ENCODE results near the gene CARM1. TPM values are rescaled to one million over a fixed set of nuclear protein-coding genes. Genes with fewer than 3 reads are reported as not detected.

CARM1 gene
- total and polyA plus RNA-seq, 2 of the 13 experiments (the other 11 are each of a cell fraction or from before 2014, with no cell fraction given) = 27.6 to 55.8 TPM

DNA sequence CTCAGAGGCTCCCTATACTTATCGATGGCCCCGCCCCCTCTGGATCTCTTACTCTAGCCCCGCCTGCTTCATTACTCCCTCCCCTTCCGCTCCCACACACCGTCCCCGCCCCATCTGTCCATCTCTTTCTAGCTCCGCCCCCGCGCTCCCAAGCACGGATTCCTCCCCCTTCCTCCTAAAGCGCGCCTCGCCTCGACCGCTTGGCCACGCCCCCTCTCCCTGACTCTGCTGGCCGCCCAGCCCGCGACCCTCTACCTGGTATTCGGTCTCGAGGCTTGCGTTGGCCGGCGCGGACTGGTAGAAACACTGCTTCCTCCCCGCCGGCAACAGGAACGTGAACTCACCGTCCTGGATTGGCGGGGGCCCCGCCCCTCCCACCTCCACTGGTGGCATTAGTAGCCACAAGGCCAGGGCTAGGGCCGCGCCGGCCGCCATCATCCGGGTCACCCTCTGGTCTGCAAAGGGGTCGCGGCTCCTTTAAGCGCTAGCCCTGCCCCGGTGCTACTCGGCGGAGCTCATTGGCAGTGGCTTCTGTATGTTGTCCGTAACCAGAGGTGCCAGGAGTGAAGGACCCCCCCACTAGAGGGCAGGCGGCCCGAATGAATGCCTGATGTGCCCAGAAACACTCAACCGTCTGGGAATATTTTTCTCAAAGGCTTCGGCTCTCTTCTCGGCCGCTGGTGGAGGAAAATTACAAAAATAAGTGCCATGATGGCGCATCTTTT lies 35.4 kb upstream of the CARM1 start, which contains the start of gene TMED1 (continued):
- TF ChIP-seq IRX3 (CRISPR knock-in tag; IDR thresholded peaks at IDR 0.05; ENCODE audit: borderline replicate concordance, low read depth) (no peak), ZNF816 (CRISPR knock-in tag; IDR thresholded peaks at IDR 0.05; ENCODE audit: borderline replicate concordance) (no peak), AGO1 (IDR thresholded peaks at IDR 0.05; ENCODE audit: low read depth, low read length, poor library complexity, severe bottlenecking) (peak; percentile 85), ZFP36 (IDR thresholded peaks at IDR 0.05; ENCODE audit: borderline replicate concordance, low read depth, low read length, partially characterized antibody) (no peak), MAFG (CRISPR knock-in tag; IDR thresholded peaks at IDR 0.05) (no peak), ZFP37 (CRISPR knock-in tag; IDR thresholded peaks at IDR 0.05; ENCODE audit: borderline replicate concordance) (no peak), ZNF781 (CRISPR knock-in tag; IDR thresholded peaks at IDR 0.05; ENCODE audit: borderline replicate concordance, not compliant biosample characterization) (no peak), MXD1 (CRISPR knock-in tag; IDR thresholded peaks at IDR 0.05) (no peak; the same call in 1 of the 2 replicates), REXO4 (CRISPR knock-in tag; IDR thresholded peaks at IDR 0.05; ENCODE audit: borderline replicate concordance) (no peak), CC2D1A (CRISPR knock-in tag; IDR thresholded peaks at IDR 0.05) (no peak), DNMT3B (CRISPR knock-in tag; conservative IDR thresholded peaks at IDR 0.05) (no peak), RAD51 (IDR thresholded peaks at IDR 0.05; ENCODE audit: borderline replicate concordance) (no peak), ZKSCAN5 (CRISPR knock-in tag; IDR thresholded peaks at IDR 0.05) (no peak), MTF2 (CRISPR knock-in tag; IDR thresholded peaks at IDR 0.05; ENCODE audit: borderline replicate concordance) (no peak; the same call in 1 of the 2 replicates), THRA (CRISPR knock-in tag; IDR thresholded peaks at IDR 0.05; ENCODE audit: borderline replicate concordance) (0 out of 2 replicates have a peak, but pooled peaks have one; percentile 6), HNRNPK (IDR thresholded peaks at IDR 0.05; ENCODE audit: low read depth, low read length, poor library complexity, severe bottlenecking) (peak; percentile 77), TBX2 (CRISPR knock-in tag; IDR thresholded peaks at IDR 0.05; ENCODE audit: borderline replicate concordance) (peak; percentile 71), BHLHE40 (IDR thresholded peaks at IDR 0.05; ENCODE audit: low read length) (no peak), TRIM22 (IDR thresholded peaks at IDR 0.05) (no peak), AHR (CRISPR knock-in tag; IDR thresholded peaks at IDR 0.05) (no peak)
- TF ChIP-seq, protein P1, sequence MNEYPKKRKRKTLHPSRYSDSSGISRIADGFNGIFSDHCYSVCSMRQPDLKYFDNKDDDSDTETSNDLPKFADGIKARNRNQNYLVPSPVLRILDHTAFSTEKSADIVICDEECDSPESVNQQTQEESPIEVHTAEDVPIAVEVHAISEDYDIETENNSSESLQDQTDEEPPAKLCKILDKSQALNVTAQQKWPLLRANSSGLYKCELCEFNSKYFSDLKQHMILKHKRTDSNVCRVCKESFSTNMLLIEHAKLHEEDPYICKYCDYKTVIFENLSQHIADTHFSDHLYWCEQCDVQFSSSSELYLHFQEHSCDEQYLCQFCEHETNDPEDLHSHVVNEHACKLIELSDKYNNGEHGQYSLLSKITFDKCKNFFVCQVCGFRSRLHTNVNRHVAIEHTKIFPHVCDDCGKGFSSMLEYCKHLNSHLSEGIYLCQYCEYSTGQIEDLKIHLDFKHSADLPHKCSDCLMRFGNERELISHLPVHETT (CRISPR knock-in tag; conservative IDR thresholded peaks at IDR 0.05) = no peak
- TF ChIP-seq, protein P2, sequence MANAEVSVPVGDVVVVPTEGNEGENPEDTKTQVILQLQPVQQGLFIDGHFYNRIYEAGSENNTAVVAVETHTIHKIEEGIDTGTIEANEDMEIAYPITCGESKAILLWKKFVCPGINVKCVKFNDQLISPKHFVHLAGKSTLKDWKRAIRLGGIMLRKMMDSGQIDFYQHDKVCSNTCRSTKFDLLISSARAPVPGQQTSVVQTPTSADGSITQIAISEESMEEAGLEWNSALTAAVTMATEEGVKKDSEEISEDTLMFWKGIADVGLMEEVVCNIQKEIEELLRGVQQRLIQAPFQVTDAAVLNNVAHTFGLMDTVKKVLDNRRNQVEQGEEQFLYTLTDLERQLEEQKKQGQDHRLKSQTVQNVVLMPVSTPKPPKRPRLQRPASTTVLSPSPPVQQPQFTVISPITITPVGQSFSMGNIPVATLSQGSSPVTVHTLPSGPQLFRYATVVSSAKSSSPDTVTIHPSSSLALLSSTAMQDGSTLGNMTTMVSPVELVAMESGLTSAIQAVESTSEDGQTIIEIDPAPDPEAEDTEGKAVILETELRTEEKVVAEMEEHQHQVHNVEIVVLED (CRISPR knock-in tag; IDR thresholded peaks at IDR 0.05; ENCODE audit: borderline replicate concordance) = no peak
